HUDEP-2 (cell line): ENCODE measurements around the gene RHEX.

Experiments
- DNase-seq, 76 experiments: peaks; one replicate each; lab custom pipeline; 2025; ENCODE audit not compliant: unreplicated experiment in 76 of 76; lab: John Stamatoyannopoulos, UW

The RHEX gene

GRCh38 chr1:206082831-206083695 lies 30.1 kb downstream of the RHEX start:
- peak in 69 of 76 experiments; percentile 35 to 90 (median 65) for DNase-seq

GRCh38 chr1:206083750-206084149 lies 30.8 kb downstream of the RHEX start:
- DNase-seq = peak in 1 of 76 experiments; percentile 19

GRCh38 chr1:206087091-206087490 lies 34.1 kb downstream of the RHEX start:
- DNase-seq = no peak

- DNase-seq = no peak
Observed at GRCh38 chr1:206089341-206089740, 36.4 kb downstream of the RHEX start.

- DNase-seq = peak in 15 of 76 experiments; percentile 7 to 44 (median 29)
Observed at GRCh38 chr1:206094024-206094423, 41.1 kb downstream of the RHEX start.

- no peak for DNase-seq
Observed at GRCh38 chr1:206097381-206097780, 44.4 kb downstream of the RHEX start.

GRCh38 chr1:206098242-206098919 lies 45.4 kb downstream of the RHEX start:
- DNase-seq = no peak

GRCh38 chr1:206100226-206100815 lies 47.3 kb downstream of the RHEX start:
- DNase-seq = peak in 13 of 76 experiments; percentile 13 to 50 (median 16)

- DNase-seq = no peak
Observed at GRCh38 chr1:206101351-206102045, 48.5 kb downstream of the RHEX start.

- no peak for DNase-seq
Observed at GRCh38 chr1:206102292-206102936, 49.4 kb downstream of the RHEX start.

GRCh38 chr1:206103979-206104378 lies 51.0 kb downstream of the RHEX start:
- DNase-seq = no peak

GRCh38 chr1:206105464-206105995 lies 52.6 kb downstream of the RHEX start:
- DNase-seq = no peak

GRCh38 chr1:206106328-206107167 lies 53.6 kb downstream of the RHEX start:
- peak in 71 of 76 experiments; percentile 2 to 82 (median 61) for DNase-seq

GRCh38 chr1:206107168-206107544 lies 54.2 kb downstream of the RHEX start:
- no peak for DNase-seq

GRCh38 chr1:206108635-206109034 lies 55.7 kb downstream of the RHEX start:
- no peak for DNase-seq

GRCh38 chr1:206109718-206110117 lies 56.7 kb downstream of the RHEX start:
- DNase-seq = no peak

- DNase-seq = no peak
Observed at GRCh38 chr1:206110161-206110560, 57.2 kb downstream of the RHEX start.

GRCh38 chr1:206110820-206111219 lies 57.8 kb downstream of the RHEX start:
- DNase-seq = no peak

- no peak for DNase-seq
Observed at GRCh38 chr1:206111271-206111927, 58.4 kb downstream of the RHEX start.
